ENCODE results near the gene ADRA2C.

The ADRA2C gene

DNA sequence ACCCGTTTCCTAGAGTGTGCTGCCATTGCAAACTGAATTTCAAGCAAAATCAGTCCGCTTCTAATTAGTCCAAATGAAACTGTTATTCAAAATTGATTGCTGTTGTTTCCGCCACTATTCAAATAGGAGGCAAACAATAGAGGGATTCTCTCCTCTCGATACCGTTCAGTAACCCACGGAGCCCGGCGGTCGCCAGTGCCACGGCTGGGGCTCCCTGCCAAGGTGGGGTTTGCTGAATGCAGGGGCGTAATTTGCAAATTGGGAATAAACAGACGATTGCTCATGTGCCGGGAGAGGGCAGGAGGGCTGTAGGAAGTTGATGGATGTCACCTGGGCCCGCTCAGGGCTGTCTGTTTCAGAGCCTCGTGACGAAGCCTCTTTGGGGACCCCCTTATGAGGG is 8.8 kb downstream of the ADRA2C start:
- no peak for DNase-seq (ENCODE audit: low read depth in 2 of 2, low spot score in 1 of 2)

DNA sequence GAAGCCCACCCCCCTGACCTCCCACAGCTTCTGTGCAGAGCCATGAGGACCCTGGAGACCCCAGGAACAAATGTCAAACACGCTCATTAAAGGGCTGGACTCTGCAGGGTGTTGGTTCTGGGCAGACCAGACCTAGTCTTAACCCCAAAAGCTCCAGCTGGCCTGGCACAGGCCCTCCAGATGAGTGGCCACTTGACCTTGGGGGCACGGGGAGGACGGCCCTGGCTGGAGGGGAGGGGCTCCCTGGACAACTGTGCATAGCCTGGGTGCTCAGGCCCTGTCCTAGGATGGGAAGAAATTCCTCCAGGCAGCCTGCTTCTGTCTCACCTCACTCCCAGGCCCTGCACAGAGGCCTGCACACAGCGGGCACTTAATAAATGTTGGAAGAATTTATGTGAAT is 9.4 kb downstream of the ADRA2C start:
- no peak for DNase-seq (ENCODE audit: low read depth in 2 of 2, low spot score in 1 of 2)

DNA sequence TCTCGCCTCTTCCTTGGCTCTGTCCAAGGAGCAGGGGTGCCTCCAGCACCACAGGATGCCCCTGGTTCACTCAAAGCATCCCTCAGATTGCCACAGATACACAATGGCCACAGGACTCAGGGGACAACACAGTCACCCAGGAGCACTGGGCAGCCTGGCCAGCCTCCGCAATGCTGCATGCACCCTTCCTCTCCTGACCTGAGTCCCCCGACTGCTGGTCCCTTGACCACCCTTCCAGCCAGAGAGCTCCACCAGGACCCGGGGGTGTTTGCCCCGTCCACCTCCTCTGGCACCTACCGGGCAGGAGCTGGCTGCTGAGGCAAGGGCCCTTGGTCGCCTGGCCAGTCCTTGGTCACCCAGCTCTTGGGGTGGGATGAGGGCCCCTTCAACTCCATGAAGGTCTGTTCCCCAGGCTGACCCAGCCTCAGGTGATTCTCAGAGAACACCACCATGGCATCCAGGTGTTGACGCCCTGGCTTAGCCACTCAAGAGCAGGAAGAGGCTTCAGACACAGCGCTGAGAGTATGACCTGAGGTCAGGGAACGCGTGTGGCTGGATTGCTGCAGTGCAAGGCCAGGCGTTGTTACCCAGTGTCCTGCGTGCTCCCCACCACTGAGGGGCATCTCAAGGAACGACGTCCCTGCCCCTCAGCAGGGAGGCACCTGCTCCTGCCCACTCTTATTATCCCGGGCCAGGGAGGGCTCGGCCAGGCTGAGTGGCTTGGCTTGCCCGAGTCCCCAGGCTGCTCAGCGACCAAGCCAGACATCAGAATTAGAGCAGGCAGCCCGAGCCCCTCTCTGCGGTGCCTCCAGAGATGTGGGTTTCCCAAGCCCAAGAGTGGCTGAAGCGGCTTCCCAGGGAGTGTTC is 10.2 kb downstream of the ADRA2C start:
- DNase-seq (ENCODE audit: low read depth in 2 of 2, low spot score in 1 of 2), result no peak

DNA sequence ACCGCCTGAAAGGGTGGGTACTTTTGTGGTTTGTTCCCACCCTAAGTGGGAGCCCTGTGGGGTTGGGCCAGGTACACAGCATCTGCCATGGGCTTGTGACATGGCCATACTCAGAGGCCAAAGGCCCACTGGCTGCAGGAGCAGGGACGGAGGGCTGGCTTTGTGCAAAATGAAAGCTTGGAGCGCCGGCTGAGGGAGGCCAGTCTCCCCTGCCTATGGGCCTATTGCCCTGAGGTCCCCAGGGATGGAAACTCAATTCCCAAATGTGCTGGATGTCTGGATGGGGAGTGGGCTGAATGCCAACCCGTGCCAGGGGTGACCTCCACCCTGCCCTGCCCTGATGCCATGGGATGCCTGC is 10.8 kb downstream of the ADRA2C start:
- DNase-seq (ENCODE audit: low read depth in 2 of 2, low spot score in 1 of 2), result no peak

DNA sequence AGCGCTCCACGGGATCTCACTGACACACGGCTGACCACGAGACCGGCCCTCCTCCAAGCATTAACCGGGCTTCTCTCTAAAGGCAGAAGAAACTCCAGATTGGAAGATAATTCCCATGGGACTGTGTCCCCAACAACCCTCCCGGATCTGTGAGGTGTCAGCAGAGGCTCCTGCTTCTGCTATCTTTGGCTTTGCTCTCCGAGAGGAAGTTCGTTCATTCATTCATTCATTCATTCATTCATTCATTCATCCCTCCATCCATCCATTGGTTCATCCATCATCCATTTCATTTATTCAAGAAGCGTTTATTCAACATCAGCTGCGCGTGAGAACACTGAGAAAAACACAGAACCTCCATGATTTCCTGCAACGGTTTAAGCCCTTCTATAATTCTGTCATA is 11.5 kb downstream of the ADRA2C start:
- DNase-seq (ENCODE audit: low read depth in 2 of 2, low spot score in 1 of 2), result no peak

DNA sequence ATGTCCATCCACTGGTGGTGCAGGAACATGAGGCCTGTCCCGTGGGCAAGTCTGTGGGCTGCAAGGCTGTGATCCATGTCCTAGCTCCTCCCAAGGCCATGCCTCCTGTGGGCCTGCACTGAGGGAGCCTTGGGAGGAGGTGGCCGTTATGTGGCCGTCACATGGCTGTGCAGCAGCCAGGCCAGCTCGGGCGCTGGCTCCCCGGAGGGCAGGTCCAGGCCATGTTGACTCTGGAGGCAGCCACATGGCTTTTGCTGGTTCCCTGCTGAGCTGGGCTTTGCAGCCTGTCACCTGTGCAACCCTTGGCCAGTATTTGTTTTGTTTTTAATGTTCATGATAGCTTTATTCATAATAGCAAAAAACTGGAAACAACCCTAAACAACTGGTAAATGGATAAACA is 13.3 kb downstream of the ADRA2C start:
- DNase-seq (ENCODE audit: low read depth in 2 of 2, low spot score in 1 of 2), result no peak

DNA sequence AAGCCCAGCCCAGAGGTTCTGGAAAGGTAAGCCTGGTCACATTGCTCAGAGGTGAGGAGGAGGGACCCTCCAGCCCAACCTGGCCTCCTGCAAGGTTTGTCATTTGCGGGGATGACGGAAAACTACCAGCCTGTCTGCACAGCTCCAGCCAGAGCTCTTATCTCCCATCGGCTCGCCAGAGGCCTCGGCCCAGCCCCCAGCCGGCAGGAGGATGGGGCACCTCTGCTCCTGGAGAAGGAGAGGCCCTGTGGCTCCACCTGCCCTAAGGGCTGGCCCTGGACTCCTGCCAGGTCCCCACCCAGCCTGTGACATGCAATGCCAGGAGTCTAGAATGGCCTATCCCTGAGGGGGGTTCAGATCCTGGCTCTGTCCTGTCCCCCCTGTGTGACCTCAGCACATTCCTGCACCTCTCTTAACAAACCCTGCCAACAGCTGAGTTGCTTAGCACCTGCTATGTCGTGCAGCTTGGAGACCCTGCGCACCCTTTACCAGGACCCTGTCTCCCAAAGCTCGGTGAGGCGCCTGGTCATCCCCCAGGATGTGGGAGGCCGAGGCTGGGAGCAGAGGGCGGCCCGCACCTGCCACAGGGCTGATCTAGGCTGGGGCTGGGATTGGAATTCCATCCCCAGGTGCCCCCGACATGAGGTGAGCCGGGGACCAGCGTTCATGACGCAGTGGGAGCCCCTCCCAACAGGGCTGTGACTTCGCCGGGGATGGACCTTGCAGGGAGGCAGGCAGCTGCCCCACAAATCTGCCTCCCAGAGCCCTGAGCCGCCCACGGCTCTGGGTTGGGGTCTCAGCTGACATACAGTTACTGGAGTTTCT is 14.4 kb downstream of the ADRA2C start:
- DNase-seq (ENCODE audit: low read depth in 2 of 2, low spot score in 1 of 2), result no peak

DNA sequence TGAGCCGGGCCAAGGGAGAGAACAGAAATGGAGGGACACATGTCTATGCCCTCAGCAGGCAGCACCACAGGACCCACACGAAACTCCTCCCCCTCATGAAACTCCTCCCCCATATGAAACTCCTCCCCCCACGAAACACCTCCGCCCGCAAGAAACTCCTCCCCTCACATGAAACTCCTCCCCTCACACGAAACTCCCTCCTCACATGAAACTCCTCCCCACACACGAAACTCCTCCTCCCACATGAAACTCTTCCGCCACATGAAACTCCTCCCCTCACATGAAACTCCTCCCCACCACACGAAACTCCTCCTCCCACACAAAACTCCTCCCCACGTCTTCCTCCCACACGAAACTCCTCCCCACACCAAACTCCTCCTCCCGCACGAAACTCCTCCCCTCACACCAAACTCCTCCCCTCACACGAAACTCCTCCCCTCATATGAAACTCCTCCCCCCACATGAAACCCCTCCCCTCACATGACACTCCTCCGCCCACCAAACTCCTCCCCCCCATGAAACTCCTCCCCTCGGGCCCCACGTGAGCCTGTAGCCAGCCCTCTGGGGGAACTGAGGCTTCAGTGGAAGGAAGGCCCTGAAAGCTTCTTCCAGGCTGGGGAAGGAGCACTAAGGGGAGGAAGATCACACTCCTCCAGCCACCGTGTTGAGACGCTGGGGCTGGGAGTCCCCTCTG is 15.2 kb downstream of the ADRA2C start:
- DNase-seq (ENCODE audit: low read depth in 2 of 2, low spot score in 1 of 2), result no peak

DNA sequence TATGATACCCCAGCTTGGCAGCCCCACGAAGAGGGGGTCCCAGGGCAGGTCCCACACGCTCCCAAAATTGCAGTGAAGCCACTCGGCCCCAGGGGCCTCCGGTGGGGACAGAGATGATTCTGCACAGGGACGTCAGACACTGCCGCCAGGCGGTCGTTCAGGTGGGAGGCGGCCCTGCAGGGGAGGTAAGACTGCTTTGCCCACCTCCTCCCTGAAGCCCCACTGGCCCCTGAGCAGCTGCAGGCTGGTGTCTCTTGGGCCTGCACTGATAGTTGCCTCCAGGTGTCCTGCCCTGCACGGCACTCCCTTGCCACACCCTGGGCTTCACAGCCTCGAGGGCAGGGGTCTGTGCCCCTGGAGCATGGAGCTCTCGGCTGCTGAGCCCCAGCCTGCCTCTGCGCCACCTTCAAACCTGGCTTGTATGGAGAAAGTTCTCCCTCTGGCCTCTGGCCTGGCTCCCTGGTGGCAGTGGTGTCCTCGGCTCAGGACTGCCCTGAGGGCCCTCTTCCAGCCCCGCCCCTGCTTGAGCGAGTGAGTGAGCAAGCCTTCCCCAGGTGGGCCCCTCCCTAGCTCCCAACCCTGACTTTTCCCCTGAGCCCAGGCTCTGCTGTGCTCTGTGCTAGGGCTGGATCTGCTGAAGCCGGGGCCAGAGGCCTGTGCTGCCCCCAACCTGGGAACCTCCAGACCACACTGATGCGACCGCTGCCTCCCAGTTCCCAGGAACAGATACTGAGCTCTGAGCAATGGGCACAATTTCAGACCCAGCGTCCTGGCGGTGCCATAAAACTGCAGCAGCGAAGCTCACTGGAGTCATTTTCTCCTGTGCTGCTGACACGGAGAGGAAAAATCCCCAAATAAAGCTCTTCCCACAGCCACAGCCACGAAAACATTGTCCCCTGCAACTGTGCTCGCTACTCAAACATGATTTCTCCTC is 16.1 kb downstream of the ADRA2C start:
- no peak for DNase-seq (ENCODE audit: low read depth in 2 of 2, low spot score in 1 of 2)

DNA sequence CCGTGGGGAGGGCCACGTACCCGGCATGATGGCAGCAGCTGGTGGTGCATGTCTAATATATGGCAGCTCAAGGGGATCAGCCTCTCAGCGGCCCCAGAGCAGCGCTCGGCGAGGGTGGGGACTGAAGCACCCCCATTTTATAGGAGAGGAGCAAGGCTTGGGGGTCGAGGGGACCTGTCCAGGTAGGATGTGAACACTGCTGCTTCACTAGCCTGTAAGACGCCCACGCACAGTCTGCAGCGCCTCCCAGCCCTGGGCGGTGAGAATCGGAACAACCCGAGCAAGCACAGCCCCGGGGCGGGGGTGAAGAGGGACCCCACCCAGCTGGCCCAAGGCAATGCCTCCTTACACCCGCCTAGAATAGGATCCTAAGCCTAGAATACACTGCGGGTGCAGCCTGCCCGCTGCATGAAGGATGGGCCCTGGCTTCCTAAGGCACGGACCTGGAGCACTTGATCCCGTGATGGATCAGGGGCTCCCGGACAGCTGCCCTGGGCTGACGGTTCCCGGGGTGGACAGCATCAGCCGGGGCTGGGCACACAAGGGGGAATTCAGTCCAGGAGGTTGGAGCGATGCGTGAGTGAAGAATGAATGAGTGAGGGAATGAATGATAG is 17.6 kb downstream of the ADRA2C start:
- DNase-seq (ENCODE audit: low read depth in 2 of 2, low spot score in 1 of 2), result no peak

DNA sequence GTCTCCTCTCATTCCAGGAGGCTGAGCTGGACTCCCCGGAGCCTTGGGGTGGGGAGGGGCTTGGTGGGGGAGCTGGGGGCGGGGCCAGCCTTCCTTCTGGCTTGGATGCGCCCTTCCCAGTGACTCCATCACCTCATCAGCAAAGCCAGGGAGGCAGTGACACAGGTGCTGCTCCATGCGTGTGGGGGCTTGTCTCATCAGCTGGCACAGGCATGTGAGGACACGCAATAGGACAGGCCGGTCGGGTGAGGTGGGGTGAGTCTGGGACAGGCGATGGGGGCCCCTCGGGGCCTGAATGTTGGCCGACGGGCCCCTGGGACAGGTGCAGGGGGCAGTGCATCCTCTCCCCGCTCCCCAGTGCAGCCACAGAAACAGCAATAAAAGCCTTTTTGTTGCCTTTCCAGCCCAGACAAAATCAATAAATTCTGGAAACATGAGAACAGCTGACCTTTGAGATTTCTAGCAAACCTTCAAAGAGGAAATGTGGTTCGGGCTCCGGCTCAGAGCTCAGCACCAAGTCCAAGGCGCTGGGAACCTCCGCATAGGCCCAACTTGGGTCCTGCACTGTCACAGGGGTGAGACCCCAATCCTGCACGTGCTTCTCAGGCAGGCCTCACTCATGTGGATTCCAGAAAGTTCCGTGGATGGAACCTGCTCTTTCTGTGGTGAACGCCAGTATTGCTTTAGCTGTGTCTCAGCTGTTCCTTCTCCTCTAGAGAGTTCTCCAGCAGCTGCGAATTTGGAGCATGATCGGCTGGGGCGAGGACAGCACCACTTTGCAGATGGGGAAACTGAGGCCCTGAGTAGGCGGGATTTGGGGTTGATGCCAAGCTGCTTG is 18.5 kb downstream of the ADRA2C start:
- no peak for DNase-seq (ENCODE audit: low read depth in 2 of 2, low spot score in 1 of 2)

DNA sequence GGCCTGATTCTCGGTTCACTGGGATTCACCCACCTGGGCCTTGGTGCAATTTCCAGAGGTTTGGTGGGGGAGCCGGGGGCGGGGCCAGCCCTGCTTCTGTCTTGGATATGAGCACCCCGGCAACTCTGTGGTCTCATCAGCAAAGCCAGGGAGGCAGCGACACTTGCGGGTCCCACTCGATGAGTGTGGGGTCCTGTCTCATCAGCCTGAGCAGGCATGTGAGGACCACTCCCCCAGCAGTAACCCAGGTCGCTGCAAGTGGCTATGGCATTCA is 19.0 kb downstream of the ADRA2C start:
- DNase-seq (ENCODE audit: low read depth in 2 of 2, low spot score in 1 of 2), result no peak

DNA sequence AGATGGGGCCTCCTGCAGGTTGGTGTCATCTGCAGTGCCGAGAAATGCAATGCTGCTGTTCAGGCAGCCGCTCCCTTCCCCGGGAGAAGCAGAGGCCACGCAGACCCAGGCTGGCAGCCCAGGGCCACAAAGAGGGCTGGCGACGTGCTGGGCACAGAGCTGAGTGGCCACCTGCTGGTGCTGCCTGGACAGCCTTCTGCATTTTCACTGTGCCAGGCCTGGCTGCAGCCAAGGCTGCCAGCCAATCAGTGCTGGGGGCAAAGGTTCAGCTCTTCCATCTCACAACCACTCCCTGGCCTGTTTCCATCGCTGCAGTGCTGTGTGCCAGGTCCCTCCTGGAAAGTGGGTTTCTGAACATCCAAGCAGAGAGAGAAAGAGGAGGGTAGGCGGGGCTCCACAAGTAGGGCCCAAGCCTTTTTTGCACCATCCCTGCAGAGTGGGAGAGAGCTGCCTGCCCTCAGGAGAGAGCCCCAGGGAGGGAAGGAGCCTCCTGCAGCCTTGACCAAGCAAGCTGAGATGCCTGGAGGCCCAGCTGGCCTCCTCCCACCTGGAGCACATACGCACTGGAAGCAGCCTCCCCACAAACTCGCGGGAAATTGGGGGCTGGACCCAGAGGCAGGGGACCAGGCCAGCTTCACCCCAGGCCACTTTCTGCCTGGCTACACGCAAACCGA is 20.1 kb downstream of the ADRA2C start:
- DNase-seq (ENCODE audit: low read depth in 2 of 2, low spot score in 1 of 2), result no peak

DNA sequence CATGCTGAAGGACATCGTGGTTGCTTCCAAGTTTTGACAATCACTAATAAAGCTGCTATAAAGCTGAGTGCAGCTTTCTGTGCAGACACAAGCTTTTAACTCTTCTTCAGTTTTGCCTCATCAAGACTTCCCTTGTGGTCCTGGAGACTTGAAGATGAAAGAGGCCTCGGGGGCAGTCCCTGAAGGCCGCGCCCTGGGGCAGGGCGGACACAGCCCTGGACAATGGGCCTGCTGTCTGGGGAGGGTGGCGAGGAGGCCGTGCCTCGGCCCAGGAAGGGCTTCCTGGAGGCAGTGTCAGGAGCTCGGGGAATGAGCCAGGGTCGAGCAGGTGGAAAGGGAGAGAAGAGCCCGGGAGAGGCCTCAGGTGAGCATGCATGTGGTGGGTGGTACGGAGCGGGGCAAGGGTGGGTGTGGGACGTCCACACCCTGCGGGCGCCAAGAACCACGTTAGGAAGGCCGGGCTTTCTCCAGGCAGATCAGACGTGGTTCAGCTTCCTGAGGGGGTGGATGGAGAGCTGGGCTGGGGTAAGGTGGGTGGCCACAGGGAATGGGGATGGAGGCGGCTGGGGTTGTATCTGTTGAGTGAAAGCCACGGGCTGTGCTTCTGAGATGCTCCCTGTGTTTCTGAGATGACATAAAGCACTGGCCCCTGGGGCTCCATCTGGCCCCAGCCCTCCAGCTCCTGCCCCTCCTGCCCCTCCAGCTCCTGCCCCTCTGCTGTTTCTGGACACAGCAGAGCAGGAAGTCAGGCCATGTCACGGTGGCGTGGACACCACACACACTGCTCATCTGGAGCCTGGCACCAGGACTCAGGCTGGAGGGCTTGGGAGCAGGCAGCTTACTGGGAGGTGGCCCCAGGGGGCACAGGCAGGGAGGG is 21.5 kb downstream of the ADRA2C start:
- DNase-seq (ENCODE audit: low read depth in 2 of 2, low spot score in 1 of 2), result no peak

DNA sequence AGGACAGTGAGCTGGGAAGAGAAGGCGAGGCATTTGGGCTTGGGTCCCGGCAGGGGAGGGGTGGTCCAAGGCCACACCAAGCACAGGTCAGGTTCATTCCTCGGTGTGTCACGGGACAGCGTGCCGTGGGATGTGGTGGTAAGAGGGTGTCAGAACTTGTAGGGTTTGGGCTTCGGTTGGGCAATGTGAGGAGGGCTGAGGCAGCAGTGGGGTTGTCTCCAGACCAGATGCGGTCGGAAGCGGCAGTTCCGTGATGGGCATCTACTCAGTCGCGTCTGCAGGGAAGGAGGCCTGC is 22.1 kb downstream of the ADRA2C start:
- no peak for DNase-seq (ENCODE audit: low read depth in 2 of 2, low spot score in 1 of 2)

DNA sequence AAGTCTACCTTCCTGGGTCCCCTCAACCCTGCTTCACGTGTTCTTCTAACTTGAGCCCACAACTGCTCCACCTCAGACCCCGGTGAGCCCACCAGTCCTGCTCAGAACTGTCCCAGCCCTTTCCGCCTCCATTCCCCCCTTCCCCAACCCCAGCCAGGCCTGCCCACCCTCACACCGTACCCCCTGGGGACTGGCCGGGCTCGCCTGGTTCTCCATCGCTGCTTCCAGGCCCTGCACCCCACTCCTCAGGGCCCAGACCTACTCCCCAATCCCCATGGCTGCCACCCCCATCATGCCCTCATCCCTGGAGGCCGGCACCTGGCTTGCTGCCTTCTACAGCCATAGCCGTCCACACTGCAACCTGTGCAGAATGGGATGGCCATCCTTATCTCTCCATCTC is 23.4 kb downstream of the ADRA2C start:
- no peak for DNase-seq (ENCODE audit: low read depth in 2 of 2, low spot score in 1 of 2)

DNA sequence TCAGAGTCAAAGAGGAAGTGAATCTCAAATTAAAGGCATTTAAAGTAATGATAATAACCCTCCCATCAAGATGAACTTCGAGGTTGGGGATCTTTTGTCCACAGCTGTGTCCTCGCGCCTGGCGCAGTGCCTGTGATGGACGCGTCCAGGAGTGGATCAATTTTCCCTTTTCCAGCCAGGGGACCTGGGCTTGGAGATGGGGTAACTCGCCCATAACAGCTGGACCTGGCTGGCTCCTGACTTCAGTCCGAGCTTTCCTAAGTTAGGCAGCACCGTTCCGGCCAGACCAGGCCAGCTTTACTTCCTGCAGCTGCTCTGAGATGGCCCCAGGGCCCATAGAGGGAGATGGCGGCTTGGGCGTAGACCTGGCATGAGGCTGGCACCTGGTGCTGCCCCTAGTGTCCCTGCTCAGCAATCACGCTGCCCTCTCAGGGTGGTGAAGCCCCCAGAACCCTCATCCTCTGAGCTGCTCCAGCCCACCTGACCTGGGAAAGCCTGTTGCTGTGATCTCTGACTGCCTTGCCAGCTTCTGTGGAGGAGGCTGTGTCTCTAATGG is 23.9 kb downstream of the ADRA2C start:
- no peak for DNase-seq (ENCODE audit: low read depth in 2 of 2, low spot score in 1 of 2)

DNA sequence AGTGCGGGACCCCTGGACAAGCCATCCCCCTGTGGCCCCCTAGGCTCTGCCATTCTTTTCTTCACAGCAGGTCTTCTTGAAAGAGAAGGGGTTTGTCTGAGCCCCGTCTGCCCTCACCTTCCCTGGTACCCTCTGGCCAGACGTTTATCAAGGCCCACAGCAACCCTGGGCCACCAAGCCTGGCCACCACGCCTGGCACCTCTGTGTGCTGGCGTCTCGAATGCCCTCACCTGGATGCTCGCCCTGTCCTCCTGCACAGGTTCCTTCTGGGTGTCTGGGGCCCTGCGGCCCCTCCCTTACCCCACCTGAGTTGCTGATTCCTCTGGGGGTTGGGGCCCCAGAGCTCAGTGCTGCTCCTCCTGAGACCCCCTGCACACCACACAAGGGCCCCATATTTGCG is 25.1 kb downstream of the ADRA2C start:
- no peak for DNase-seq (ENCODE audit: low read depth in 2 of 2, low spot score in 1 of 2)
